GM06990 (cell line): ENCODE measurements around the gene GPR62.

Experiments
- DNase-seq: peaks from one replicate; pipeline ENCODE4 v3.0.0-alpha.2; 2011; ENCODE audit not compliant: insufficient read length; ENCODE audit errors: extremely low read depth
- H3K27me3 ChIP-seq: replicated peaks from 2 replicates; pipeline ENCODE4 v1.6.0; 2011; ENCODE audit warnings: low read length; ENCODE audit not compliant: control insufficient read depth, insufficient read depth
- H3K36me3 ChIP-seq: 2 replicates; pipeline ENCODE4 v1.5.1; 2011; ENCODE audit warnings: low read length; ENCODE audit not compliant: control insufficient read depth, insufficient read depth
- H3K4me3 ChIP-seq: replicated peaks from 2 replicates; pipeline ENCODE4 v1.5.1; 2011; ENCODE audit warnings: low read depth, mild to moderate bottlenecking, control low read depth, low read length
- TF ChIP-seq, protein P1 (sequence below): IDR thresholded peaks from 2 replicates; pipeline ENCODE4 v1.5.1; 2011; ENCODE audit warnings: low read length, control low read depth, mild to moderate bottlenecking, inconsistent platforms; ENCODE audit not compliant: insufficient read depth, poor library complexity, severe bottlenecking

GPR62 gene

DNA sequence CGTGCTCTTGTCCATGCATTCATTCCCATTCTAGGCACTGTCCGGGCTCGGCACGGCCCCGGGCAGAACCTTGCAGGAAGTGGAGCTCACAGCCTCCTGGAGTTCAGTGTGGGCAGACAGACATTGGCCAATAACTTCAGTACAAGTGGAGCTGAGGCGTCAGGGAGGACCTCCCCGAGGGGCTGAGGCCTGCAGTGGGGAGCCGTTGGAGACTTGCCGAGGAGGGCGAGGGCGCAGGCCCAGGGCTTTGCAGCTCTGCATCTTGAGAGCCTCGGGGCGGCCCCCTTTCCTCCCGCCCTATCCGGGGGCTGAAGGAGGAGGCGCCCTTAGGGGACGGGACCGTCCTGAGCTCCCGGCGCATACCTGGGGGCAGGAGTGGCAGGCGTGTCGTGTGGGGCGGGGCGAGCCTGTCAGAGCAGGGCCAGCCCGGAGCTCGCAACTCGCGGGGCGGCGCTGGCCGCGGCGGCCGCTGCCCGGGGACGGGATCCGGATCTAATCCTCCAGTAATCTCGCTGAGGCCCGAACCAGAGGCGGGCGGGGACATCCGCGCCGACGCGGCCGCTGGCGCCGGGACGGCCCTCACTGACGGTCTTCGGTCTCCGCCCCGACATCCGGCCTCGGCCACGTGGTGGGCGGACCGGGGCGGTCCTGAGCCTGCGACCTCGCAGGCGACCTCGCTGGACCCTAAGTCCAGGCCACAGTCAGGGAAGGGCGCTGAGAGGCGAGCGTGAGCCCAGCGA, 27.8 kb downstream of the GPR62 start, which contains the start of gene ACY1:
TSS of gene ACY1 (plus strand) at position 698 of the 740 bp plus-strand sequence. CDS start 530 bp downstream, outside the sequence.
- Histone ChIP-seq H3K27me3 (no peaks in the 10 kb centered on the region), H3K4me3 (peak within 1 kb of the TSS; percentile 62), H3K36me3 (no peaks in the 10 kb centered on the region)
- TF ChIP-seq, protein P1, sequence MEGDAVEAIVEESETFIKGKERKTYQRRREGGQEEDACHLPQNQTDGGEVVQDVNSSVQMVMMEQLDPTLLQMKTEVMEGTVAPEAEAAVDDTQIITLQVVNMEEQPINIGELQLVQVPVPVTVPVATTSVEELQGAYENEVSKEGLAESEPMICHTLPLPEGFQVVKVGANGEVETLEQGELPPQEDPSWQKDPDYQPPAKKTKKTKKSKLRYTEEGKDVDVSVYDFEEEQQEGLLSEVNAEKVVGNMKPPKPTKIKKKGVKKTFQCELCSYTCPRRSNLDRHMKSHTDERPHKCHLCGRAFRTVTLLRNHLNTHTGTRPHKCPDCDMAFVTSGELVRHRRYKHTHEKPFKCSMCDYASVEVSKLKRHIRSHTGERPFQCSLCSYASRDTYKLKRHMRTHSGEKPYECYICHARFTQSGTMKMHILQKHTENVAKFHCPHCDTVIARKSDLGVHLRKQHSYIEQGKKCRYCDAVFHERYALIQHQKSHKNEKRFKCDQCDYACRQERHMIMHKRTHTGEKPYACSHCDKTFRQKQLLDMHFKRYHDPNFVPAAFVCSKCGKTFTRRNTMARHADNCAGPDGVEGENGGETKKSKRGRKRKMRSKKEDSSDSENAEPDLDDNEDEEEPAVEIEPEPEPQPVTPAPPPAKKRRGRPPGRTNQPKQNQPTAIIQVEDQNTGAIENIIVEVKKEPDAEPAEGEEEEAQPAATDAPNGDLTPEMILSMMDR, result no peak
- DNase-seq, result peak; percentile 92

DNA sequence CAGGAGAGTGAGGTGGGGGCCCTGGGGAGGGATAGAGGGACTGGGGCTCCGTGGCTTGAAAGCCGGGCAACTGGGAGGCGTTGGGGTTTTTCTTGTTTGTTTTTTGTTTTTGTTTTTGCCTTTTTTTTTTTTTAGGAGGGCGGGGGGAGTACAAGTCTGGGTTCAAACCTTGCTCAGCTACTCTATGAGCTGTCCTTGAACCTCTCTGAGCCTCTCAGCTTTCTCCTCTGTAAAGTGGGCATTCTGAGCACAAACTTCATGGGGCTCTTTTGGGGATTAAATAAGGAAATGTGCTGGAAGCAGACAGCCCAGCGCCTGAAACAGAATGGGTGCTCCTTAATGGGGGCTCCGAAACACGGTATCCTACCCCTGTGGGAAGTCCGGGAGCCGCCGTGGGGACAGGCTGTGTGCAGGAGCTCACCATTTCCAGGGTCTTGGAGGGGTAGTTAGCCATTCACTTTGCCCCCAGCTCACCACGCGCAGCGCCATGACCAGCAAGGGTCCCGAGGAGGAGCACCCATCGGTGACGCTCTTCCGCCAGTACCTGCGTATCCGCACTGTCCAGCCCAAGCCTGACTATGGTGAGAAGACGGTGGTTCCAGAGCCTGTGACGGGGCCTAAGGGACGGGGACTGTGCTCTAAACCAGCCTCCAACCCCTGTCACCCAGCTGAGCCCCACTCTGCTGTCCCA, 28.5 kb downstream of the GPR62 start:
- H3K36me3 ChIP-seq, result no peaks in the 10 kb centered on the region
- H3K4me3 ChIP-seq, result peak overlapping the region; percentile 62
- H3K27me3 ChIP-seq, result no peaks in the 10 kb centered on the region
- no peak for DNase-seq
- TF ChIP-seq, protein P1, result no peak

DNA sequence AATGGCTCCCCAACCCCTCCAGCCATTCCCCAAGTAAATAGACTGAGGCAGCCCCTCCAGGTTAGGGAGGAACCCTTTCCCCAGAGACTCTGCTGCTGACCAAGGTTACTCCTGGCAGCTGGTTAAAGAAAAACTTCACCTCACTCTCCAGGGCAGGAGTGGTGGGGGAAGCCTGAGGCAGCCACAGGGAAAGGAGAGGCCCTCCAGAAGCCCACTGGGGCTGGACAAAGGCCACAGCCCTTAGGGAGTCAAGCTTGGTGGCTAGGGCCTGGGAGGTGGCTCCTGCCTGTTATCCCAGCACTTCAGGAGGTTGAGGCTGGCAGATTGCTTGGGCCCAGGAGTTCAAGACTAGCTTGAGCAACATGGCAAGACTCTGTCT, 29.1 kb downstream of the GPR62 start:
- Histone ChIP-seq H3K36me3 (no peaks in the 10 kb centered on the region), H3K27me3 (no peaks in the 10 kb centered on the region), H3K4me3 (no peak overlapping the region)
- TF ChIP-seq, protein P1, result no peak
- no peak for DNase-seq

DNA sequence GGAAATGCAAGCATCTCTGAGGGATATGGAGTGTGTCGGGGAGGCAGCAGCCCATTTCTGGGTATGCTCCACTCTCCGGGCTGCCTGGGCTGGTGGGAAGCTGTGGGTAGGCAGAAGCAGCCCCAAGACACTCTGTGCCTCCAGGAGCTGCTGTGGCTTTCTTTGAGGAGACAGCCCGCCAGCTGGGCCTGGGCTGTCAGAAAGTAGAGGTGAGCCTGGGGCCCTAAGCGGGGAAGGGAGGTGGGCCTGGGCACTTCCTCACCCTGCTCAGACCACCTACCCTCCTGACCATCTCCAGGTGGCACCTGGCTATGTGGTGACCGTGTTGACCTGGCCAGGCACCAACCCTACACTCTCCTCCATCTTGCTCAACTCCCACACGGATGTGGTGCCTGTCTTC, 29.9 kb downstream of the GPR62 start:
- TF ChIP-seq, protein P1, result no peak
- Histone ChIP-seq H3K36me3 (no peaks in the 10 kb centered on the region), H3K27me3 (no peaks in the 10 kb centered on the region), H3K4me3 (no peak overlapping the region)
- DNase-seq, result no peak

DNA sequence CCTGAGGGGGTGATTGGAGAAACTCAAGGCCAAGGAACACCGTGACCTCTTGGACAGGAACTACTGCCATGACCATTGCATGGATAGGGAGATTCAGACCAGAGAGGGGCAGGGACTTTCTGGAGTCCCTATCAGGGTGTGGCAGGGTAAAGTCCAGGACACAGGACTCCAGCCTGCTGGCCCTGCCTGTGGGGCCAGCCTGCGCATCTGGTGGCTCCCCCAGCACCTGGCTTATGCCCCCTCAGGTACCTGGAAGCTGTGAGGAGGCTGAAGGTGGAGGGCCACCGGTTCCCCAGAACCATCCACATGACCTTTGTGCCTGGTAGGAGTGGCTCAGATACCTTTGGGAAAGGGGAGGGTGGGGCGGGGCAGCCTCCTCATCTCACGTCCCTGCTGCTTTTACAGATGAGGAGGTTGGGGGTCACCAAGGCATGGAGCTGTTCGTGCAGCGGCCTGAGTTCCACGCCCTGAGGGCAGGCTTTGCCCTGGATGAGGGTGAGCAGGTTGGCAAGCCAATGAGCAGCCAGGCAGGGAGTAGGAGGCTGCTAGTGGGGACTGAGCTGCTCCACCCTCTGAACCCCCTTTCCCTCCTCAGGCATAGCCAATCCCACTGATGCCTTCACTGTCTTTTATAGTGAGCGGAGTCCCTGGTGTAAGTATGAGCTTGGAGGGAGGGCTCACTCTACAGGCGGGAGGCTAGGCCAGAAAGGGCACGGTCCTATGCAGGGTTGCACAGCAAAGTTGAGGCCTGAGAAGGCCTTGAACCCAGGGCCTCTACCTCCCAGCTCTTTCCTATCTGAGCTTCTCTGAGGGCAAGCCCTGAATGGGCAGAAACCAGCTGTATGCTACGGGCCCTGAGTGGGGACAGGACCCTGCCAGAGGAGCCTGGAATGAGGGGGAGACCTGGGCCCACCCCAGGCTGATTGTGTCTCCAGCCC, 31.1 kb downstream of the GPR62 start:
- Histone ChIP-seq H3K4me3 (no peak overlapping the region), H3K27me3 (no peaks in the 10 kb centered on the region), H3K36me3 (no peaks in the 10 kb centered on the region; the same call in none of the 2 replicates)
- DNase-seq, result no peak
- TF ChIP-seq, protein P1, result no peak
